Ishikawa (cell line): Measurements from ENCODE around the gene GID8.

Source experiments
- CEBPB ChIP-seq: IDR thresholded peaks from 2 replicates; pipeline ENCODE4 v1.6.1; 2012
- EP300 ChIP-seq: IDR thresholded peaks from 2 replicates; pipeline ENCODE4 v1.6.1; 2012; ENCODE audit warnings: borderline replicate concordance
- FOXM1 ChIP-seq: IDR thresholded peaks from 2 replicates; pipeline ENCODE4 v1.6.1; 2012; ENCODE audit warnings: low read depth, borderline replicate concordance
- RAD21 ChIP-seq: IDR thresholded peaks from 2 replicates; pipeline ENCODE4 v1.6.1; 2012; ENCODE audit warnings: low read depth
- TAF1 ChIP-seq: IDR thresholded peaks from 2 replicates; pipeline ENCODE4 v1.6.1; 2012; ENCODE audit warnings: low read depth, mild to moderate bottlenecking

DNA sequence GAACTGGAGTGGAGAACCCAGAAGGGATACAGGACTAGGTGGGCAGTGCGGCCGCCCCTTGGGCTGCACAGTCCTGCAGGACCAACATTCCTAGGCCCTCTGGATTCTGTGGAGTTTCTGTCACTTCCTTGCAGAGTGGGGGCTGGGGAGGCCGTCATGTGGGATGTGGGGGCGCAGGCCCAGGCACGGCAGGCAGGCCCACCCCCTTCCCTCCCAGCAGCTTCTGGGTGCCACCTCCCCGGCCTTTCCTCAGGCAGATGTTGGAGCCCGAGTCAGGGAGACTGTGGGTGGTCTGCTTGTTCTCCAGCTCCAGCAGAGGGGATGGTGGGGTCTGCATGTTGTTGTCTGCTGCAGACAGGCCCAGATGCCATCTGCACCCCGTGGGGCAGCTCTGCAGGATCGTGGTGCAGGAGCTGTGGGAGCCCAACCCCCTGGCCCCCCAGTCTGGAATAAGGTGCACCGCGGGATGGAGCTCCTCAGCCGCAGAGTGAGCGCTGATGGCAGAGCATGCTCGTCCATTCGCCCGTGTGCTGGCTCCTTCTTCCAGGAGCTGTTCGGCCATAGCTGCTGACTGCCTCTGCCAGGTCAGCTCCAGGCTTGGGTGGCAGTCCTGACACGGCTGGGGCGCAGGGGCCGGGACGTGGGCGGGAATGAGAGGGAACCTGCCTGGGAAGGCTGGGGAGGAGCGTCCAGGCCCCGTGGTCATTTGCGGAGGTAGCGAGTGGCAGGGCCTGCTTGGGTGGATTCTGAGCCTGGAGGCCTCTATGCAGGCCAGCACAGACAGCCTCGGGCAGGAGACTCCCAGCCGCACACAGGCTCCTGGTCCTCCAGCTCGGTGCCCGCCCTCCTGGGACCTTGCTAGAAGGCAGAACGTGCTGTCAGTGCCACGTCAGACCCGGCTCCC lies 32.6 kb downstream of the GID8 start:
- TF ChIP-seq EP300: no peak
- no peak for TF ChIP-seq CEBPB
- TF ChIP-seq RAD21: no peak
- TF ChIP-seq TAF1: no peak
- TF ChIP-seq FOXM1: no peak
